Vein endothelial cell (primary cell): ENCODE data around the gene PALS1. TPM values are rescaled to one million over a fixed set of nuclear protein-coding genes. Genes with fewer than 3 reads are reported as not detected.

Source experiments
- total RNA-seq: library from RNA; depleted of rRNA; stranded (reverse); fragments of >200 nt; gene quantifications from 2 replicates; pipeline ENCODE4 v1.2.3, GENCODE V29; 2012

Gene PALS1
- 20.6 and 25.1 TPM in 2 replicates for total RNA-seq

GRCh38 chr14:67241411-67242167, at the start of gene PALS1:
PALS1 (plus strand) TSS chr14:67241435; CDS start chr14:67279171, 37,736 bp downstream.

Other genes starting within 250 kb of the PALS1 start
- gene GARIN2, start 52.0 kb upstream of the PALS1 start, total RNA-seq, result 0.19 TPM in 1 of 2 replicates, not detected in the other
- gene ATP6V1D, start 118.4 kb downstream of the PALS1 start, total RNA-seq, result 72.2 and 85.7 TPM in 2 replicates
- 184 and 191 TPM in 2 replicates for gene EIF2S1, start 118.9 kb downstream of the PALS1 start, total RNA-seq
- 1.6 and 2.9 TPM in 2 replicates for gene PLEK2, start 170.7 kb downstream of the PALS1 start, total RNA-seq
- gene TMEM229B, start 247.3 kb downstream of the PALS1 start, total RNA-seq, result under 0.01 TPM in 2 replicates